Fibroblast of pulmonary artery (primary cell): ENCODE measurements around the gene VAV2.

Source experiments
- DNase-seq: peaks from one replicate; pipeline ENCODE4 v3.0.0-alpha.2; 2010; ENCODE audit warnings: low read depth
- H3K4me3 ChIP-seq: replicated peaks from 2 replicates; pipeline ENCODE4 v1.5.1; 2011; ENCODE audit warnings: low read depth, mild to moderate bottlenecking, control low read depth, low read length, moderate library complexity
- TF ChIP-seq, protein P1 (sequence below): IDR thresholded peaks from 2 replicates; pipeline ENCODE4 v1.5.1; 2011; ENCODE audit warnings: mild to moderate bottlenecking, control low read depth, low read length, inconsistent platforms; ENCODE audit errors: missing control alignments

The VAV2 gene

DNA sequence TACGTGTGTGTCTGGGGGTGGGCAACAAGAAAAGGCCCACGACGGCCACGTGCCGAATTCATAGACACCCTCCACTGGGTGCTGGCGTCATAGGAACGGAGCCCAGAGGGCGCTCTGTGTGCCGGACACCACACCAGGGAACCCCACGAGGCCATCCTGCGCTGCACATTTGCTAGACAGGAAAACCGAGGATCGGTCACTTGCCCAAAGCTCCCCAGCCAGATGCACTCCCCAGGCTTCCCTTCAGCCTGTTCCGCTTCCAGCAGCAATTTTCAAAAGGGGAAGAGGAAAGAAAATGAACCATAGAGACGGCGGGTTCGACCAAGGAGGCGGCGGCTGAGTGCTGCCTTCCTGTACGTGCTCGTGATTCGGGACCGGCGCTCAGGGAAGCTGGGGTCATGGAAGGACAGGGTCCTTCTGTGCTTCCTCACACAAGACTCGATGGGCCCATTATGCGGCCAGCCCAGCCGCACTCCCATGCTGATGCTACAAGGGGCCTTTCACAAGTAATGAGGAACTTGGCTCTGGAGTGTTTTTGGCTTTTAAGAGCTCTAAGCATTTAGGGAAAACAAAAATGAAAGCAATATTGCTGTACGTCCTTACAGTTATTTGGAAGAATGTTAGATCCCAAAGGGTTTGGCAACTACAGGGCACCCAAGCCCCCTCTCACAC, 129.4 kb downstream of the VAV2 start:
- H3K4me3 ChIP-seq, result no peak overlapping the region
- no peak for DNase-seq
- TF ChIP-seq, protein P1, sequence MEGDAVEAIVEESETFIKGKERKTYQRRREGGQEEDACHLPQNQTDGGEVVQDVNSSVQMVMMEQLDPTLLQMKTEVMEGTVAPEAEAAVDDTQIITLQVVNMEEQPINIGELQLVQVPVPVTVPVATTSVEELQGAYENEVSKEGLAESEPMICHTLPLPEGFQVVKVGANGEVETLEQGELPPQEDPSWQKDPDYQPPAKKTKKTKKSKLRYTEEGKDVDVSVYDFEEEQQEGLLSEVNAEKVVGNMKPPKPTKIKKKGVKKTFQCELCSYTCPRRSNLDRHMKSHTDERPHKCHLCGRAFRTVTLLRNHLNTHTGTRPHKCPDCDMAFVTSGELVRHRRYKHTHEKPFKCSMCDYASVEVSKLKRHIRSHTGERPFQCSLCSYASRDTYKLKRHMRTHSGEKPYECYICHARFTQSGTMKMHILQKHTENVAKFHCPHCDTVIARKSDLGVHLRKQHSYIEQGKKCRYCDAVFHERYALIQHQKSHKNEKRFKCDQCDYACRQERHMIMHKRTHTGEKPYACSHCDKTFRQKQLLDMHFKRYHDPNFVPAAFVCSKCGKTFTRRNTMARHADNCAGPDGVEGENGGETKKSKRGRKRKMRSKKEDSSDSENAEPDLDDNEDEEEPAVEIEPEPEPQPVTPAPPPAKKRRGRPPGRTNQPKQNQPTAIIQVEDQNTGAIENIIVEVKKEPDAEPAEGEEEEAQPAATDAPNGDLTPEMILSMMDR, result no peak

DNA sequence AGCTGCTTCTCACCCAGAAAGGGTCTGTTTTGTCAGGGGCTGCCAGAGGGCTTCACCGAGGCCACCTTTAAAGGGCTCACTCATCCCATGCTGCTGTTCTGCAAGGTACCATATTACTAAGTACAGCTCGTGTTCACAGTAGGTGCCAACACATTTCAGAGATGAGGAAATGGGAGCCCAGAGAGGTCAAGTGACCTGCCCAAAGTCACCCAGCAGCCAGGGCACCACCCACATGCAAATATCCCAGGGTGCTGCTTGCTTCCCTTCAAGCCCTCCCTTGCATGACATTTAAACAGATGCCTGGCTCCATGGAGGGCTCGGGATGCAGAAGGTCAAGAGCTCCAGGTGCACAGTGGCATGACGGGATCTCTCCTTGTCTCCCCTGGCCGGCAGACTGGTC, 130.4 kb downstream of the VAV2 start:
- DNase-seq, result no peak
- TF ChIP-seq, protein P1, result no peak
- H3K4me3 ChIP-seq, result no peak overlapping the region

DNA sequence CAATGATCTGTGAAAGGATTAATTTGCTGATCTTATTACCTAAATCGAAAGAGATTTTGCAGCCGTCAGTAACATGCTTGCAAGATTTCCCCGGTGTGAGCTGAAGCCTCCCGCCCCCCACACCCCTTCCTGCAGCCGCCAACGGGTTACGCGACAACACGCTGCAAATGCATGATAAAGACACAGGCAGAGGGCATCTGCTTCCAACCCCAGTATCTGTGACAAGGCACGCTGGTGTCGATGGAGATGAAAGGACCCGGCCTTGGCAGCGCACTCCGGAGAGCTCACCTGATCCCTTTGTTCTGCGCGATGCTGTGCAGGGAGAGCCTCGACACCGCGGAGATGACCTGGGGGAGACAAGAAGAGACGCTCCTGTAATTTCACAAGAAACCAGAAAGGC, 131.0 kb downstream of the VAV2 start:
- no peak for DNase-seq
- TF ChIP-seq, protein P1, result no peak
- no peak overlapping the region for H3K4me3 ChIP-seq

DNA sequence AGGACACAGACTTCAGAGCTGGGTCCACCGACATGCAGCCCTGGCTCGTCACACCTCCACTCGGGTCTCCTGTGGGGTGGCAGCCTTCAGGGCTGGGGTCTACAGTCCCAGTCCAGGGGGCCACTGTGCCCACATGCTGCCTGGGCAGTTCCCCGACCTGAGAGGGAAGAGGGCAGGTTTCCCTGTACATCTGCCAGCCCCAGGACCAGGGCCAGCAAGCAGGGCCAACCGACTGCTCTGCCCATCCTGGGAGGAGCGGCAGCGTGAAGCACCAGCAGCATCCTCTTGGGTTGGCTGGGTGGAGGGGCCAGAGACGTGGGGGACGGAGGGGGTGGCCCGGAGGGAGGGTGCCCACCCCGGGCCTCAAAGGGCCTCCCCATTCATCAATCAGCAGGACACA, 133.4 kb downstream of the VAV2 start:
- no peak overlapping the region for H3K4me3 ChIP-seq
- TF ChIP-seq, protein P1, result no peak
- no peak for DNase-seq

GRCh38 chr9:133857639-133858038, 134.5 kb downstream of the VAV2 start:
- TF ChIP-seq, protein P1, result no peak
- DNase-seq, result no peak
- no peak overlapping the region for H3K4me3 ChIP-seq

DNA sequence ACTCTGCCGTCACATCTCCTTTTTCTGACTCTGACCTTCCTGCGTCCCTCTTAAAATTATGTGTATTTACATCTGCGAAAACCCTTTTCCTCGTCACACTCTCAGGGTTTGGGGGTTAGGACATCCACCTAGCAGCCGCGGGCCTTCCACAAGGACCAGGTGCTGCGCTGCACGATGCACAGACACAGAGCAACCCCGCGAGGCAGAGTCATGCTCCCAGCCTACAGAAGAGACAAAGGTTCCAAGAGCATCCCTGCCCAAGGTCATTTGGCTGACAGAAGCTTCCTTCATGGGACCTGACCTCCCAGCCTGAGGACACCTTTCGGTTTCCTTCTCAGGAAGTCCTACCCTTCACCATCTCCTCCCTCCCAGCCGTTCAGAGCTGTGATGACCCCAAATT, 135.3 kb downstream of the VAV2 start:
- H3K4me3 ChIP-seq, result no peak overlapping the region
- DNase-seq, result no peak
- TF ChIP-seq, protein P1, result no peak
